Measurements from ENCODE around the gene ZDHHC14.

GRCh38 chr6:157386454-157386853, 5.5 kb downstream of the ZDHHC14 start:
- TF ChIP-seq POLR2A (IDR thresholded peaks at IDR 0.05) (no peak), CTCF (IDR thresholded peaks at IDR 0.05) (no peak), POLR2AphosphoS5 (IDR thresholded peaks at IDR 0.05; ENCODE audit: insufficient read depth in 1 of 2, low read depth in 1 of 2) (no peak)

Data from vagina (tissue), 2 donors.